ENCODE results near the gene FAHD2A.
"Not testable (repeated sequence)": the region's sequence is repeated elsewhere in the genome, so short reads cannot be mapped to it uniquely, and the experiment has no call there.

FAHD2A gene, protein sequence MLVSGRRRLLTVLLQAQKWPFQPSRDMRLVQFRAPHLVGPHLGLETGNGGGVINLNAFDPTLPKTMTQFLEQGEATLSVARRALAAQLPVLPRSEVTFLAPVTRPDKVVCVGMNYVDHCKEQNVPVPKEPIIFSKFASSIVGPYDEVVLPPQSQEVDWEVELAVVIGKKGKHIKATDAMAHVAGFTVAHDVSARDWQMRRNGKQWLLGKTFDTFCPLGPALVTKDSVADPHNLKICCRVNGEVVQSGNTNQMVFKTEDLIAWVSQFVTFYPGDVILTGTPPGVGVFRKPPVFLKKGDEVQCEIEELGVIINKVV

DNA sequence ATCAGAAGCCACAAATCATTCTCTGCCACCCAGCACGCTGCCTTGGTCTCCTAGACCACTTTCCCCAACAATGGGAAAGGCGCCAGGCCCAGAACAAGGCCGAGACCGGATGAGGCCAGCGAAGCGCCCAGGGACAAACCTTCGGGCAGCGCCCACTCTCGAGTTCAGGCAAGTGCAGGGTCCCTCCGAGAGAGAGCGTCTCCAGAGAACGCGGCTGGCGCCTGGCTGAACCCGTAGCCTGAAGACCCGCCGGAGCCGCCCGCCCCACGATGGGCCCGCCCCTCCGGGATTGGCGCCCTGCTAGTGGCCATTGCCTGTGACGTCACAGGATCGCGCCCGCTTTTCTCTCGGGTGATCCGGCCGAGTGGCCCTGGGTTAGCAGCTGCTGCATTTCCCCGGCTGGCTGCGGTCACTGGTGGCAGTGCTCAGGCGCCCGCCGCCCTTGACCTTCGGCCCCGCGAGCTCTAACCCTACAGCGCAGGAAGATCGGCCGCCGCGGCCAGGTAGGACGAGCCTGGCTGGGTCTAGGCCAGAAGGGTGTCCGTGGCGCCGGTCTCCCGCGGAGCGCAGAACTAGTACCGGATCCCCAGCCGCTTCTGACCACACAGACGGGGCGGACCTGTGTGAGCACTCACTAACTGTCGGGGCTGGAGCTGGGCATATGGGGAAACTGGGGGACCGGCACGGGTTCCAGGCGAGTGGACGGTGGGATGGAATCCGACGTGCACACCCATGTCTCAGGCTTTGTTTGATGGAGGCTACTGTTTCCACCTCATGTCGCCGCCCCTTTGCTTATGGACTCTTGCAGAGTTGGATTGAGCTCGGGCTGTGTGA, at the start of gene FAHD2A:
TSS of gene FAHD2A (plus strand) at position 339 of the 834 bp plus-strand sequence. CDS start 2,851 bp downstream, outside the sequence.
- peak; percentile 85 for DNase-seq

DNA sequence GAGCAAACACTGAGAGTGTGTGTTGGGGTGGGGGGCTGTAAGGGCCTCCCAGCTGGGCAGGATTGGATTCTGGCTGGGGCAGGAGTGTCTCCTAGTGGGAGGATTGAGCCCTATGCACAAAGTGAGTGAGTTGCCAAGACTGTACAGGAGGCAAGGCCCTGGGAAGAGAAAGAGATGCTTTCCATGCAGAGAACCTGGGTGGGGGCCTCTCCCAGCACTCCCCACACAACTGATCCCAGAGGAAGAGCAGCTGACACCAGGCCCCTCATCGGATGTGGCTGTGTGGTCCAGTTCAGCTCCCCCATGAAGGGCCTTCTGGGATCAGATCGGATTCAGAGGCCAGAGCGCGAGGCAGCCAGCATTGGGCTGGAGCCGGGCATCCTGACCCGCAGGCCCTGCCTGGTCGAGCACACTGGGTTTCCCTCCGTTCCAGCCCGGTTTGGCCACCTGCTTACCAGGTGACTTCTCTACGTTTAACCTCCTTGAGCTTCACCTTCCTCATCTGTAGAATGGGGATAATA, 49.4 kb upstream of the FAHD2A start:
- DNase-seq: no peak

DNA sequence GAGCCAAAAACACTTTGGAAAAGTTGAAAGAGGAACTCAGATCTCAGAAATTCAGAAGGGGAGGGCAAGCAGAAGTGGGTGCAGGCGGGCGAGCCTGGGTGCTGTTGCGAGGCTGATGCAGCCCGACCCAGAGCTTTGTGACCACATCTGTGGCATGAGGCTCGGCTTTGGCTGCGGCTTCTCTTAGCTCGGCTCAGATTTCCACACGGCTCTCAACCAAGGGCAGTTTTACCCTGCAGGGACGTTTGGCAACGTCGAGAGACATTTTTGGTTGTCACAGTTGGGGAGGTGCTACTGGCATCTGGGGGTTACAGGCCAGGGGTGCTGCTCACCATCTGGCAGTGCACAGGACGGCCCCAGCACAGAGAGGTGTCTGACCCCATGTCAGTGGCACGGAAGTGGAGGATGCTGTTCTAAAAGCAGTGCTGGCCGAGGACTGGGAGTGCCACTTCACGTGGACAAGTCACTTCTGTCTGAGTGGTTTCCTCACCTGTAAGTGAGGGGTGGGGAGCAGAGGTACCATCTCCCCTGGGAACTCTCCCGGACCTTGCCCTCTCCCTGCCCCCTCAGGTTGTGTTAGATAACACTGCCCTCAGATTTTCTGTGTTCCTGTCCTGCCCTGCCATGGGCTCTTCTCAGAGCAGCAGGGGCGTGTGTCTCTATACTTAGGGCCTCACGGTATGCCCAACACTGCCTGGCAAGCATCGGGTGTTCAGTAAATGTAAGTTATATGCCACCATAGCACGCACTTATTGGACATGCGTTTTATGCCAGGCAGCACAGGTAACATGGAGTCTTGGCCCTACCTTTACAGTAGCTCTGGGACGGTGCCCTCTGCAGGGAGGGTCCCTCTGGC, 48.7 kb upstream of the FAHD2A start:
- no peak for DNase-seq

DNA sequence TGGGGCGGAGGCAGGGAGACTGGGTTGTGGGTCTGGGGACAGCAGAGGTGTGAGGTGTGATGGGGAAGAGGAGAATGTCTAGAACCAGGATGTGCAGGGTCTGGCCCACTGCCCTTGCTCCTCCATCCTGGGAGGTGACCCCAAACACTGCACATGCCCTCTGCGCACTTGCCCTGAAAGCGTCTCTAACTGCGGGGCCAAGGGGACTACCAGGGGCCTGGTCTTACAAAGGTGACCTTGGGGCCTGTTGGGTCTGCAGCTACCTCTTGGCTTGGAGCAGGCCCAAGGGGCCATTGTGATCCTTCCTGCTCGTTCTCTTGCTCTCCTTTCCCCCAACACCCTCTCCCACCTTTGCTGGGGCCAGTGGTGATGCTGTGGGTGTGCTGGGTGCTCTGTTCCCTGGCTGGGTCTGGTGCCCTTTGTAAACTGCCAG, 48.0 kb upstream of the FAHD2A start:
- DNase-seq: no peak

DNA sequence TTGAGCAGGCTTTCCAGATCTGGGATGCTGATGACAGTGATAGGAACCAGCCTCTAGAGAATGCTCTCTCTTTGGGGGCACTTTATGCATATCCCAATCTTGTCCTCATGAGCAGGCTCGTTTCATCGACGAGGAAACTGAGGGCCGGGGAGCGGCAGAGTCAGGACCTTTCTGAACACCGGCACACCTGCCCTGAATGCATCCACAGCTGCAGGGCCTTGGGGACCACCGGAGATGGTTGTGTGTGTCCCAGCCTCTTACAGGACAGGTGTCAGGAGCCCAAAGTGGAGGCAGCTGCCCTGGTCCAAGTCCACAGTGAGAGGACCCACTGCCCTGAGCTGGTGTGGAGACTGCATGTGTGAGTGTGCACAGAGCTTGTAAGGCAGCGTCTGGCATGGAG, 47.6 kb upstream of the FAHD2A start:
- no peak for DNase-seq

DNA sequence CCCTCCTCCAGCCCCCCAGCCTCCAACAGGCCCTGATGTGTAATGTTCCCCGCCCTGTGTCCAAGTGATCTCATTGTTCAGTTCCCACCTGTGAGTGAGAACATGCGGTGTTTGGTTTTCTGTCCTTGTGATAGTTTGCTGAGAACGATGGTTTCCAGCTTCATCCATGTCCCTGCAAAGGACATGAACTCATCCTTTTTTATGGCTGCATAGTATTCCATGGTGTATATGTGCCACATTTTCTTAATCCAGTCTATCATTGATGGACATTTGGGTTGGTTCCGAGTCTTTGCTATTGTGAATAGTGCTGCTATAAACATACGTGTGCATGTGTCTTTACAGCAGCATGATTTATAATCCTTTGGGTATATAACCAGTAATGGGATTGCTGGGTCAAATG, 47.0 kb upstream of the FAHD2A start:
- DNase-seq: not testable (repeated sequence)

DNA sequence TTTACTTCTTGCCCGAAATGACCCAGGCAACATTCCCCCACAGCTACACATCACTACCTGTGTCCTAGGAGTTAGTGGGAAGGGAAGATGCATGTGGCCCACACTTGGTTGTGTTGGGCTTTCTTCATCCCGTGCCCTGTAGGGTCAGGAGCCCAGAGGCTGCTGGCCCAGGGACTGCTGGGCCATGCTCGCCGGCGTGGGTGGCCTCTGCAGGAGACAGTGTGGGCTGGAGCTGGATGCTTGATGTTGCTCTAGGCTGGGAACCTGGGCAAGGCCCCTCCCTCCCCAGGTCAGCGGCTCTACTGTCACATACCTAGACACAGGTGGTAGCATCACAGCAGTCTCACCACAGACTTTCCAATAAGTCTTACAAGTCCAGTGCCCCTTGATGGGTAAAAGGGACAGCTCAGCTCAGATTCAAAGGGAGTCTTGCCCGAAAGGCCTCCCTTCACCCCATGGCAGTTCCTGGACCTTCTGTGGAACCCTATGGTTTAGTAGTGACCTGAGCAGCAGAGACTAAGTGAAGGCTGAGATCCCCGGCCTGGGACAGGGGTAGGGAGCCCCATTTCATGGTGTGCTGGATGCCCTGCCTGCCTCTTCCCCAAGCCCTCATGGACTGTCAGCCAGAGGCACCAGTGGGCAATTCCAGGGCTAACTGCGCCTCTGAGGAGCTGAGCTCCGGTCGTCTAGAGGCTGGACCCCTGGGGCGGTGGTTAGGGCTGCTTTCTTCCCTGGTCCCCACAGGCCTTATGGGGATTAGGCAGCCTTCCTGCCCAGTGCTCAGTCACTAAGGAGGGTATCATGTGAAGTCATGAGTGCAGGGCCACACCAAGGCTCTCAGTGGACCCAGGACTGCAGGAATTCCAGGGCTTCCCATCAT, 45.4 kb upstream of the FAHD2A start:
- DNase-seq: no peak

DNA sequence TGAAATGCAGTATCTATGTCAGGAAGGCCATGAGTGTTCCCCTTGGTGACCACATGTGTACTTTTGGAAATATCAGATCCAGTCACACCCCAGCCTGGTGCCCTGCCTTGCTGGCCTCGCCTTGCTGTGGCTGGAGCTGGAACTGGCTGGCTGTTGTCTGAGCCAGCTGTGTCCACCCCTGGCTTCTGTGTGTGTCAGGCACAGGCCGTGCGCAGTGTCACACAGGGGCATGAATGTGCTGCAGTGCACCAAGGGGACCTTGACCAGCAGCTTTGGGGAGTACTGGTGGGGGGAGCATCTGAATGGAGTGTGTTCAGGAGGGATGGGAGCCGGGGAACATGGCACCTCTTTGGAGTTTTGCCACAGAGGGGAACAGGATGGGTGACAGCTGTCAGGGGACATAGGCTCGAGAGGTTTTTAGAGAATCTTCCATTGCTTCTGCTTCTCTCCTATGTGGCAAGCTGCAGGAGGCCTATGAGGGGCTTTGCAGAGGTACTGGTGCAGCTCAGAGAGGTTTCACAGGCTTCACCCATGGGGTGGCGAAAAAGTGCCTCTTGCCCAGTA, 44.7 kb upstream of the FAHD2A start:
- no peak for DNase-seq

DNA sequence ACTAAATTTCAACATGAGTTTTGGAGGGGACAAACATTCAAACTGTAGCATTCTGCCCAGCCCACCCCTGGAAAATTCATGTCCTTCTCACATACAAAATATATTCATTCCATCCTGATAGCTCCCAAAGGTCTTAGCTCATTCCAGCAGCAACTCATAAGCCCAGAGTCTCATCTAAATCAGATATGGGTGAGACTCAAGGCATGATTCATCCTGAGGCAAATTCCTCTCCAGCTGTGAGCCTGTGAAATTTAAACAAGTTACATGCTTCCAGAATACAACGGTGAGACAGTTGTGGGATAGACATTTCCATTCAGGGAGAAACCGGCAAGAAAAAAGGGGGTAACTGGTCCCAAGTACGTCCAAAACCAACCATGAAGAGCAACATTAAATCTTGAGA, 43.5 kb upstream of the FAHD2A start:
- no peak for DNase-seq

DNA sequence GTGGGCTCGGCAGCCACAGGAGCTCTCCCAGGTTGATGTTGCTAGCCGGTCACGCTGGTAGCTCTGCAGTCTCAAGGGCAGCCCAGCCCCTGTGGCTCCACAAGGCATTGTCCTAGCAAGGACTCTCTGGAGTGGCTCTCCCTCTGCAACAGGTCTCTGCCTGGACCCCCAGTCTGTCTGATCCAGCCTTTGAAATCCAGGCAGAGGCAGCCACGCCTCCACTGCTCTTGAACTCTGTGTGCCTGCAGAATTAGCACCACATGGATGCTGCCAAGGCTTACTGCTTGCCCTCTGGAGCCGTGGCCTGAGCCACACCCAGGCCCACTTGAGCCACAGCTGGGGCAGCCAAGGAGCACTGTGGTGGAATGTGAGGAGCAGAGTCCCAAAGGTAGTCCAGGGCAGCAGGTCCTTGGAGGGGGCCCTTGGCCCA, 43.0 kb upstream of the FAHD2A start:
- no peak for DNase-seq

DNA sequence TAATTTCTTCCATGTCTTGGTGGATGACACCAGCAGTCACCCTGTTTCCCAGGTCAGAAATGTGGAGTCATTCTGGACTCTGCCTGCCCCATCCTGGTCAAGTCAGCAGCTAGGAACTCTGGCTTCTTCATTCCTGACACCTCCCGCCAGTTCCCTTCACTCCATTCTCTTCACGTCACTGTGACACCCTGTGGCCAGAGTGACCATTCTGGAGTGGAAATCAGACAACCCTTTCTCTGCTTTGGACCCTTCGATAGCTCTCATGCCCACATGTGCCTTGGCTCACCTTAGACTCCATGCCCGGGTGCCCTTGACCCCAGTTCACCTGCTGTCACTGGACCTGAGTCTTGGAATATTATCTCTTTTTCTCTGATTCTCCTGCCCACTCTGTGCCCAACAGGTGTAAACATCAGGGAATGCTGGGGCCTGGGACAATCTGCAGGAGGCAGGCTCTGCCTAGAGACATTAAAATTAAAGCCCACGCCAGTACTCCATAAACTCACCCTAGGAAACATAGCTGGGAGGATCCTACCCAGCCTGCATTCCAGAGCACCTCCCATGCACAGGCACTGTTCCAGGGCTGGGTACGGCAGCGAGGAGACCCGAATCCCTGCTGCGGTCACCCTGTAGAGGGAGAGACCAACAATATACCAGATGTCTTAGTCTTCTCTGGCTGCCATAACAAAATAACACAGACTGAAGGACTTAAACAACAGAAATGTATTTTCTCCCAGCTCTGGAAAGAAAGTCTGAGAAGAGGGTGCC, 41.1 kb upstream of the FAHD2A start:
- no peak for DNase-seq

DNA sequence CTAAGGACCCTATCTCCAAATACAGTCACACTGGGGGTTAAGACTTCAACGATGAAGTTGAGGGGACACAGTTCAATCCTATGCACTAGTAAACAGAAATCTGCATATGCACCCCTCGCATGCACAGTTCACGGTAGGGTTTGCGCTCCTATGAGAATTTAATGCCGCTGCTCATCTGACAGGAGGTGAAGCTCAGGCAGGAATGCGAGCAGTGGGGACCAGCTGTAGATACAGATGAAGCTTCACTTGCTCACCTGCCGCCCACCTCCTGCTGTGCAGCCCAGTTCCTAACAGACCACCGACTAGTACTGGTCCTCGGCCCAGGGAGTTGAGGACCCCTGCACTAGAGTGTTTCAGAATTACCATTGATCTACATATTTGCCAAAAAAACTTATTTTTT, 40.0 kb upstream of the FAHD2A start:
- DNase-seq: no peak

DNA sequence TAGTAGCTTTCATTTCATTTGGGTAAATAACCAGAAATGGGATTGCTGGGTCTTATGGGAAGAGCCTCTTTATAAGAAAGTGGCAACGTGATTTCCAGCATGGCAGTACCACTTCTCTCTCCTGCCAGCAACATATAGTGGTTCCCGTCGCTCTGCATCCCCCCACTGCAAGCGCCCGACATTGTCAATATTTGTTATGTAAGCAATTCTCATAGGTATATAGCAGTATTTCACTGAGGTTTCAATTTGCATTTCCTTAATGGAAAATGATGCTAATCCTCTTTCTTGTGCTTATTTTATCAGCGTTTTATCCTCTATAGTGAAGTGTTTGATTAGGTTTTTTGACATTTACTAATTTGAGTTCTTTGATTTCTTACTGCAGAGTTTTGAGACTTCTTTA, 36.0 kb upstream of the FAHD2A start:
- DNase-seq: no peak

DNA sequence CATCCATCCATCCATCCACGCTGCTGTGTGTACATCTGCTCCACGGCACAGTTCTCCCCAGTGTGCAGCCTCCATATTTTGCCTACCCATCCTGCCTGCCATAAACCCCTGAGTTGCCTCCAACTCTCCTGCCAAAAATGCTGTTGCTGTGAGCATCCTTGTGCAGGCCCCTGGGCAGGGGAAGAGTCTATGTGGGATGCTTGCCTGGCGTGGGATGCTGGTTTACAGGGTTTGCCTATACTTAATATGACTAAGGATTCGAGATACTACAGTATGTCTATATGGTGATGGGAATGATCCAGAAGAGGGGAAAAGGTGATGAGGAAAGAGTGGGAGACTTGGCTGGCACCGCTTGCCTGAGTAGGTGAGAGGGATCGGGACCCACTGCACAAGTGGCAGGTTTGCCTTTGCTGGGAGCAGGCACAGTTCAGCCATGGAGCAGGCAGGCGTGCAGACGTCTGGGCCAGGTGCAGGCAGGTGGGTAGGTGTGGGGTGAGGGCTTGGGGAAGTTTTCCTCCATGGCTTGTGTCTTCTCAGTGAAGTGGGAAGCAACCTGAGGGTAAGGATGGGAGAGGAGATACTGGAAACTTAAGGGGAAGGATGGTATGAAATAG, 30.2 kb upstream of the FAHD2A start:
- no peak for DNase-seq

DNA sequence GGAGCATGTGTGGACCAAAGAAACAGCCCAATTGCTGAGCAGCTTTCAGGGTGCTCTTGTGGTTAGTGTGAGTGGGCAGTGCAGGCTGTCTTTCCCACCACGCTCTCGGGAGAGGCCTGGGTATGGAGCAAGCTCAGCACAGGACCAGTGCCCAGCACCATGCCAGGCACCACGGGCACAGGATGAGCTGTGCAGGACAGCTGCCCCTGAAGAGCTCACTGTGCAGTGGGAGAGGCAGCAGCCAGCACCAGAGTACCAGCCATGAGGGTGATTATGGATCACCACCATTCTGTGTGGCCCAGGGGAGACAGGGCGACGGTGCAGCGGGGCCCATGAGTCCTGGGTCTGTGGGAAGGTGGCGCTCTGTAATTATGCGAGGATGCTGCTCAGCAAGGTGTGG, 29.7 kb upstream of the FAHD2A start:
- DNase-seq: no peak

DNA sequence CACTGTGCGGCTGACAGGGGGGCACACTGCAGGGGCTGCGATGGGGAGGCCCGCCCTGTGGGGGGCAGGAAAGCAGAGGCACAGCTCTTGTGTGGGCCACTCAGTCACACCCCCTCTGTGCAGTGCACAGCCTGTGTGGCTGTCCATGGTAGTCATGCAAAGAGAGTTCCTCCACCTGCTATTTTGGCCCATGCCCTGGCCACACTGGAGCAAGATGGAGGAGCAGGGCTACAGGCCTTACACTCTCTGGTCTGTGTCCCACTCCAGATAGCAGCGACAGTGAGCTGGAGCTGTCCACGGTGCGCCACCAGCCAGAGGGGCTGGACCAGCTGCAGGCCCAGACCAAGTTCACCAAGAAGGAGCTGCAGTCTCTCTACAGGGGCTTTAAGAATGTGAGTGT, 28.5 kb upstream of the FAHD2A start:
- DNase-seq: no peak

DNA sequence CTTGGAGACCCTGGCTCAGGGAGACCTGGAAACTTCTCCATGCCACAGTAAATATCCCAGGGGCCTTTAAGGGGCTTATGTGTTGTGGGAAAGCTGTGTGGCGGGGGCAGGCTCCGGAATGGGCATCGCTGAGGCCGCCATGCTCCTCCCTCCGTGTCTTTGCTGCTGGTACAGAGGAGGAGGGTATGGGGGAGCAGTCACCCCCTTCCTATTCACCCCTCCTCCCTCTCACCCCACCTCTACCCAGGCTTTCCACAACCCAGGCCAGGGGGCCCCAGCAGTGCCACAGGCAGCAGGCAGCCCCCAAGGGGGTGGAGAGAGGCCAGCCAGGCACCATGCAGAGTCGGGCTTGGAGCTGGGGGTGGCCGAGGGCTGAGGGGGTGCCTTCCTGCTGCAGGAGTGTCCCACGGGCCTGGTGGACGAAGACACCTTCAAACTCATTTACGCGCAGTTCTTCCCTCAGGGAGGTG, 28.0 kb upstream of the FAHD2A start:
- DNase-seq: no peak

DNA sequence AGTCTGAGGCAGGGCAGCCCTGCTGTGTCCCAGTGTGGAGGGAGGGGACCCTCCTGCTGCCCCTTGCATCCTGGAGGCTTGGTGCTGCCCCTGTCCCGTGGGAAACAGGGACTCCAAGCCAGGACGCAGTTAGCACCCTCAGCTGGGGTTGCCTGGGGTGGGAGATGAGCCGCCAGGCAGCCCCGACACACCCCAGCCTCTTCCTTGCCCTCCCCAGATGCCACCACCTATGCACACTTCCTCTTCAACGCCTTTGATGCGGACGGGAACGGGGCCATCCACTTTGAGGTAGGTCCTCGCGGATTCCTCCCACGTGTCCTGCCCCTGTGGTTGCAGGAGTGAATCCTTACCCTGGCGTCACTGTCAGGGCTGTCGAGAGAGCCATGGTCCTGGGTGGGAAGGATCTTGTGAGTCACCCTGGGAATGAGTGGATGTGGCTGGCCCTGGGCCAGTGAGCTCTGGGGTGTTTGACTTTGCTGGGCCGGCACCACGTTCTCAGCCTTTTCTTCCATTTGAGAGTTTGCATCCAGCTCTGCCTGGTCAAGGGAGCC, 27.5 kb upstream of the FAHD2A start:
- DNase-seq: no peak

DNA sequence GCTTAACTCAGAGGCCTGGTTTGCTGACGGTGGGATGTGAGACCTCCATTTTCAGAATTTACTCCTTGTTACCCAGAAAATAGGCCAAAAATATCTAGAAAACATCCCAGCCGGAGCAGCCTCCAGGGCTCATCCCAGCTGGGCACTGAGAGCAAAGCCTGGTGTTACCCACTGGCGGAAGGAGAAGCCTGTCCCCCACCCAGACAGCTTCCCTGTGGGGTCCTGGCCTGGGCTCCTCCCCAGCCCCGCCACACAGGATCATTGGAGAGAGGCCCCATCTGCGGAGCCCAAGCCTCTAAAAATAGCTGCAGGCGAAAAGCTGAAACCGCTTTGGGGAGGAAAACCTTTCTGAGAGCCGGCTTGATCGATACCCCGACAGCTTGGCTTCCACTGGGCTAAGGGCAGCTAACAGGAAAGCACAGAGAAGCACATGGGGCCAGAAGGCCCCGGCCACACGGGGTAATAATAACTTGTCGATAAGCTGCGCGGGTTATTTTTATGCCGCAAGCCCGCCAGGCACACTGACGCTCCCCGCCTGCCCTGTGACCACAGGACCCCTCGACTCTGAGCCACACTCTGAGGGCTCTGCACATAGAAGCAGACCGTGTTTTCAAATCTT, 26.9 kb upstream of the FAHD2A start:
- no peak for DNase-seq
